AG08395 (cell line): Measurements from ENCODE around the gene GP9.
"Not testable (repeated sequence)": the region's sequence is repeated elsewhere in the genome, so short reads cannot be mapped to it uniquely, and the experiment has no call there.

Experiments
- DNase-seq: peaks from one replicate; pipeline ENCODE4 v3.0.0; 2012; ENCODE audit warnings: mixed read lengths, low spot score

The GP9 gene

DNA sequence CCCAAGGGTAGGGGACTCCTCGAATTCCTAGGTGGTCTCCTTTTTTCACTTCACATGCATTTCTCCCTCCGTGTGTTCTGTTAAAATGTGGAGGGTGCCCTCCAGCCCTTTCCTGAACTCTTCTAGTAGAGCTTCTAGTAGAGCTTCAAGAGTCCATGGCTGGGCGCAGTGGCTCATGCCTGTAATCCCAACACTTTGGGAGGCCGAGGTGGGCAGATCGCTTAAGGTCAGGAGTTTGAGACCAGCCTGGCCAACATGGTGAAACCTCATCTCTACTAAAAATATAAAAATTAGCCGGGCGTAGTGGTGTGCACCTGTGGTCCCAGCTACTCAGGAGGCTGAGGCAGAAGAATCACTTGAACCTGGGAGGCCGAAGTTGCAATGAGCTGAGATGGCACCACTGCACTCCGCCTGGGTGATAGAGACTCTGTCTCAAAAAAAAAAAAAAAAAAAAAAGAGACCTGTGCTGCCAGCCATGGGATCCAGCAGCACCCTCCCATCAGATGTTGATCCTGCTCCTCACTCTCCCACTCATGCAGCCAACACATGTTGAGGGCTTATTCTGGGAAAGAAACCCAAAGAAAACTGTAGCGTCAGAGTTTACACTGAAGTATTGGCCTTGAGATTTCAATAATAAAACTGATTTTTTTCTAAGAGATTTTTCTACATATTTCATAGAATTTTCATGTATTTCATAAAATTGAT lies 50.6 kb downstream of the GP9 start:
- DNase-seq: not testable (repeated sequence)
